Putamen (tissue), 1 donor: ENCODE data around the gene MKNK1.

Experiments used
- DNase-seq: peaks from one replicate; pipeline ENCODE4 v3.0.0-alpha.2; 2016; ENCODE audit warnings: low spot score

Gene MKNK1

DNA sequence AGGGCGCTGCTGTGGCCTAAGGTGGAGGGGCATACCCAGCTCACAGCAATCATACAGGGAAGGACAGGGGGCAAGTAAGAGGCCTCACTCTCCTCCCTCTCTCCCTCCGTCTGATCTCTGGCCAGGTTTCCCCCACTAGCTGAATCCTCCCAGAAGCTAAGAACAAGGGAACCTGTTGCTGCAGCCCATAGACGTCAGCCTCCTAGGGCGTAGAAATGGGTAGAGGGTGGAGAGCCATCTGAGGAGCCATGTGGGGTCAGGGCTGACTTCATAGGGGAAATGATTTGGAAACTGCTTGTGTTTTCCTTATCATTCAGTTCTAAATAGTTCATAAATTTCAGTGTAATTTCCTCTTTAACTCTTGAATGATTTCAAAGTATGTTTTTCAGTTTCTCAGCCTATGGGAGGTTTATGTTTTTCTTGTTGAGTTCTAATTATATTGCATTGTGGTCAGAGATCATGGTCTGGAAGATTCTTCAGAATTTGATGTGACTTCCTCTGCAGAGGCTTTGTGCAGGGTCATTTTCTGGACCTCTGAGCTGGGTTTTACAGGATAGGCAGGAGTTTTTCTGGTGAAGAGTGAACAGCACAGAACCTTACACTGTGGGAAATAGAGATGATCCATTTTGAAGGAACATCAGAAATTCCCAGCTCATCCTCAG lies 14.8 kb upstream of the MKNK1 start:
- no peak for DNase-seq

DNA sequence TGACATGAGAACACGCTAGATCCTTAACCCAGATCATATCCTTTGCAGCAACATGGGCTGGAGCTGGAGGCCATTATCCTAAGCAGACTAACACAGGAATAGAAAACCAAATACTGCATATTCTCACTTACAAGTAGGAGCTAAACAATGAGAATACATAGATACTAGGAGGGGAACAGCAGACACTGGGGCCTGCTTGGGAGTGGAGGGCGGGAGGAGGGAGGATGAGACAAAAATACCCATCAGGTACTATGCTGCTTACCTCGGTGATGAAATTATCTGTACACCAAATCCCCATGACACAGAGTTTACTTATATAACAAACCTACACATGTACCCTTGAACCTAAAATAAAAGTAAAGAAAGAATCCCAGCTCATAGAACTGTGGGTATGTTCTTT lies 13.8 kb upstream of the MKNK1 start:
- DNase-seq = no peak

DNA sequence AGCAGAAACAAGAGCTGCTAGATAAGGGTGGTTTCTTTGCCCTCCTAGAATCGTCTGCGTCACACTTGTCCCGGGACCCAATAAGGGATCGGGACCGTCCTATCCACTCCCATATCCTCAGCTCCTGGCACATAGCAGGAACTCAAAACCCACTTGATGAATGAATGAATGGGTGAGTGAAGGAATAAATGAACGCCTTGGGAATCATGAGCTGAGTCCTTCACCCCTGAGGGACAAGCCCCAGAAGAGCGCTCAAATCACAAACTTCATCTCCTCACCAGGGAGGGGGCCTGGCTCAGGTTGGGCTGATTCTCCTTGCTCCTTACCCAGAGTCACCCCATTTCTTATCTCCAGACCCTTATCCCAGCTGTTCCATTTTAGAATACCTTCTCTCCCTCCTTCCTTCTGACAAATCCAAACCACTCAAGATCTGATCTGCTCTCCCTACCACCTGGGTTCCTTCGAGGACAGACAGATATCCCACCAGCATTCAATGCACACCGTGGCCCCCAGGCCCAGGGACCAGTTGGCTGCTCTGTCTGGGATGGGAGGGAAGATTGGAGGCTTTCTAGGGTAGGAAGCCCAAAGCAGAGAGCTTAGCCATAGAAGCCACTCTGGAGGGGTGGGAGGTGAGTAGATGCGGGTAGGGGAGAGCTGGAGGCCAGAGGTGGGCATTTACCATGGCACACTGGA lies 13.2 kb upstream of the MKNK1 start:
- DNase-seq = no peak

DNA sequence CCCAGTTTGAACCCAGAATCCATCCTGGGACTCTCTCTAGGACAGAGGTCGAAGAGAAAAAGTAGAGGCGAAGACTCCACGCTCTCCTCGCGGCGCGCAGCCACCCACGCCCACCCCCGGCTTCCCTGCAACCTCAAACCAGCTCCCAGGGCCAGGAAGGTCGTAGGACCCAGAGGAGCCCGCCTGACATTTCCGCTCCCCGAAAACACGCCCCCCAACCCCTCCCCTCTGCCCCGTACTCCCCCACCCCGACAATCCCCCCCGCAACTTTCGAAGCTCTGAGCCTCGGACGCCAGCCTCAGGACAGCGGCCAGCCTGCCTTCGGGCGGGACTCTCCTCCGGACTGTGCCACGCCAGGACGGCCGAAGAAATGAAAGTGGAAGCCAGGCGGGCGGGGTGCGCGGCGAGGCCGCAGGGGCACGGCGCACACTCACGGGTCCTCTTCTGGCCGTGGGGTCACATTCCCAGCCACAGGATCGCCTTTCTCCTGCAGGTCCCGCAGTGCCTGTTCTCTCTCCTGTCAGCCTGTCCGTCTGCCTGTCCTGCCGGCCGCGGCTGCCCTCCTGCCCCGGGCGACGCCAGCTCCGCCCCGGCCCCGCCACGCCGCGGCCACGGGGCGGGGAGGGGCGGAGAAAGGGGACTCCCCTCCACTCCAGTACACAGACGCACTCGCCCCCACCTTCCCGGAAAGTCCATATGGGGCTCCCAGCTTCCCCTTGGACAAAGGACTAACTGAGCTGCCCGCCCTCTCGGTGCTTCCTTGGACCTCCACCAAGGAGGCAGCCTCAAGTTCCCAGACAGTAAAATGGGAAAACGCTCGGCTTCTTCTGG lies 12.4 kb upstream of the MKNK1 start, which contains the start of gene MOB3C:
Gene MOB3C (minus strand): TSS at position 535 of the 831 bp plus-strand sequence. CDS start 3,490 bp downstream, outside the sequence.
- DNase-seq = peak; percentile 75

DNA sequence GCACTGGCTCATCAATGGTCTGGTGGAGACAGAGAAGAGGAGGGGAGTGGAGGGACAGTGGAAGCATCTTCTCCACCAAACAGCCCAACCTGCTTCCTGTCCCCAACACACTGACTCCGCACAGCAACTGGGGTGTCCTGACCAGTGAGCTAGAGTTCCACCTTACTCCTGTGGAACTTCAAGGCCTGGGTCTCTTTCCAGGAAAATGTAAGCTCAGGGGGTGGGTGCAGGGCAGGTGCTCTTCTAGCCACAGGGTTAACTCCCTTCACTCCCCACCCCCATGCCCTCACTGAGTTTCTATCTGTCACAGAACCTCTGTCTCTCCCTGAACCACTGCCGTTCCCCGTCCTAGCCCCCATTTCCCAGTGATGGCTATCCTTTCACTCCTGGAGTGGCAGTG lies 11.7 kb upstream of the MKNK1 start:
- DNase-seq = no peak

DNA sequence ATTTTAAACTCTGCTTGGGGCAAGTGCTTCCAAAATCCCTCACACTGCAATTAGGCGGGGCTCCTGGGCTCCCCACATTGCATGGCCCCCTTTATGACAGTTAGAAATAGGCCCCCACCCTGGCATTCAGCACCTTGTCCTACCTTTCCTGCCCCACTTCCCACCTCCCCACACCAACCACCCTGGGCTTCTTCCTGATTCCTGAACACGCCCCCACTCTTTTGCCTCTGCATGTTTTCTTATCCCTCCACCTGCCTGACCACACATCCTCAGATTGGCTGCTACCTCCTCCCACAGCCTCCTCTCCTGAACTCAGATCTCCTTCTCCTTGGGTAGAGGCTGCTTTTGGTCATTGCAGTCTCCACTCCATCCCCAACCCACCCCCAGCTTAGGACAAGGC lies 11.0 kb upstream of the MKNK1 start:
- DNase-seq = no peak

DNA sequence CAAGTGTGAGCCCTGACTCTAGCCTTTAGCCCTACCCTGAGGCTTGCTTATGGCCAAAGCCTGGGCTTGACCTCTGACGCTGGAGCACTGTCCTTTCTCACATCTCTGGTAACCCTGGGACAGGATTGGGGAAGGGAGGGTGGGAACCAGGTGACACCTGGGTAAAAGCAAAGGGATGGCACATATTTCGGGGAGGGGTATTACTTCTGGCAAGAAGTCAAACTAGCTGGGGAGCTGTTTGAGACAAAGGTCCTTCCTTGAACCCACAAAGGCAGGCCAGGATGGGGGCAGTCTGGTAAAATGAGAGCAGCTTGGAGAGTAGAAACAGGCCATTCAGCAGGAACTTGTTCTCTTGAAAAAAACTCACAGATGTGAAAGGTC lies 10.5 kb upstream of the MKNK1 start:
- no peak for DNase-seq

DNA sequence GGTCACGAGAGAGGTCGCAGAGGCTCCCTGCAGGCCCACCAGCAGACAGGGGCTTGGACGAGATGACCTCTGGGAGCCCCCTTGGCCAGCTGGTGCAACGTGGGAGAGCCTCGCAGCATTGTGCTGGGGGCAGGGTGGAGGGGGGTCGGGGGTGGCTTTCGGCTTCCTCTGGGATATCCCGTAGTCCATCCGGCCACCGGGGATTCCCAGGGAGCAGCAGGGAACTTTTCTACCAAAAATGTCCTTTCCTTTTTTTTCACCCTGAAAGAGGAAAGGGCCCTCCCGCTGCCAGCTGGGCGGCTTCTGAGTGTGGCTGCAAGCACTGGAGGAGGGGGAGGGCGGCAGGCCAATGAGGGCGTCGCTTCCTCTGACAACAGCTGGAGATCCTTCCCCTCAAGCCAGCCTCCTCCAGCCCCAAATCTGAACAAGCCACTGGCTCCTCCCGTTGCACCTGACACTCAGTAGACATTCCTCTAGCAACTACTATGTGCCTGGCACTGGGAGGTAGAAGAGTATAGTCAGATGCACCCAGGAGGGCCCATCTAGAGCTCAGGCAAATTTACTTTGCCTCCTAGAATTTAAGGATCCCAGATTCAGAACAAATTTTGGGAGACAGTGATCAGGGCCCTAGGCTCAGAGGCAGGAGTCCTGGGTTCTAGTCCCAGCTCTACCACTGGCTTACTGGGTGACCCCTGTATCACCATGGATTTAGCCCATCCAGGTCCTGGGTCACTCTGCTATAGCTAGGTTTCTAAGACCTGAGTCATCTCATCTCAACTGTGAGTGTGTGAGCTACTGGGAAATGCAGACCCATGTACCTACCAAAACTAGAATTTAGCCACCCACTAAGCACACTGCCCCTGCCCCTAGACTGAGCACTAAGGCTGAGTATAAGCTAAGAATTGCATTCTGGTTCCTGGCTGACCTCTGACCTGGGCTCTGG lies 9.9 kb upstream of the MKNK1 start:
- DNase-seq = peak; percentile 63

DNA sequence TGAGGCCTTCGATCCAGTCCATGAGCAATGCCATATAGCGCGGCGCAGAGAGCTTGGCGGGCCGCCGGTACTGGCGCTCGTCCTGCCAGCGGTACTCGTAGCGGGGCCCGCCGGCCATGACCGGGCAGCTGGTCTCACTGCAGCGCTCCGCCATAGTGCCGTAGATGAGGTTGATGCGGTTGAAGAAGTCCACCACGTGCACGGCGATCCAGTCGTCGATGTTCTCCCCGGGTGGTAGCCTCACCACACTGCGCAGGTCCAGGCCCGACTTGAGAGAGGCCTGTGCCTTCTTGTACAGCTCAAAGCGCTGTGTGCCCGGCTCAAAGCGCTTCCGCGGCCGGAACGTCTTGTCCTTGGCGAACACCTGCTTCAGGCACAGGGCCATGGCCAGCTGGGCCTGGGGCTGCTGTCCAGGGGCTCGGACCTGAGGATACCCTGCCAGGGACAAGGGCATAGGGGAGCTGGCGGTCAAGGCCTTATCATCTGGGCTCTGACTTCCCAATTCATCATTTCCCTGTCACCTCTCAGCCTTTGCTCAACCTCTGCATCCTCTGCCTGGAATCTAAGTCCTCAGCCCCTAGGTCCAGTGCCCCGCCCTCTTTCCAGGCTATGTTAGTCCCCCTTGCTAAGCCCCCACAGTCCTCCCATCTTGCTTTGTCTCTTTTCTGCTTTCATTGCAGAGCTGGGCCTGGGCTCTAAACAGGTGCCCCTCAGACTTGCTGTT lies 9.0 kb upstream of the MKNK1 start:
- DNase-seq = no peak

DNA sequence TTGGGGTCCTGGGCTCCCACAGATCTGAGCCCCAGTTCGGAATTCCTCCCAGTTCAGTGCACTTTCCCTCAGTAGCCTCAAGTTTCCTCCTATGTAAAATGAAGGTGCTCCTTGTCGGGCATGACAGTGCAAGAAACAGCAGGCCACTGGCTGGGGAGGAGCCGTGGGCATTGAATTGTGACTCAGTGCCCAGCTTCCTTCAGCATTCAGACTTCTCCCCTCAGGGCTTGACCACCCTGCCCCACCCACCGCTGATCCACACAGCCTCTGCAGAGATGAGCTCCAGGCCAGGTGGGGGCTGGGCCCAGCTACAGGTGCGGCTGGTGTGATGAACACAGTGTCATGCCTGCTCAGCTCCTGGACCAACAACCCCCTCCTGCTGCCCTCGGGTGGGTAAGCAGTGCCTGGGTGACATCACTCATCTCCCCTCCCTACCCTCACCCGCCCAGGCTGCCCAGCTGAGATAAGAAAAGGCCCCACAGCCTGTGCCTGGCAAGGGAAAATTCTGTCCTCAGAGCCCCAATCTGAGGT lies 7.7 kb upstream of the MKNK1 start:
- no peak for DNase-seq

DNA sequence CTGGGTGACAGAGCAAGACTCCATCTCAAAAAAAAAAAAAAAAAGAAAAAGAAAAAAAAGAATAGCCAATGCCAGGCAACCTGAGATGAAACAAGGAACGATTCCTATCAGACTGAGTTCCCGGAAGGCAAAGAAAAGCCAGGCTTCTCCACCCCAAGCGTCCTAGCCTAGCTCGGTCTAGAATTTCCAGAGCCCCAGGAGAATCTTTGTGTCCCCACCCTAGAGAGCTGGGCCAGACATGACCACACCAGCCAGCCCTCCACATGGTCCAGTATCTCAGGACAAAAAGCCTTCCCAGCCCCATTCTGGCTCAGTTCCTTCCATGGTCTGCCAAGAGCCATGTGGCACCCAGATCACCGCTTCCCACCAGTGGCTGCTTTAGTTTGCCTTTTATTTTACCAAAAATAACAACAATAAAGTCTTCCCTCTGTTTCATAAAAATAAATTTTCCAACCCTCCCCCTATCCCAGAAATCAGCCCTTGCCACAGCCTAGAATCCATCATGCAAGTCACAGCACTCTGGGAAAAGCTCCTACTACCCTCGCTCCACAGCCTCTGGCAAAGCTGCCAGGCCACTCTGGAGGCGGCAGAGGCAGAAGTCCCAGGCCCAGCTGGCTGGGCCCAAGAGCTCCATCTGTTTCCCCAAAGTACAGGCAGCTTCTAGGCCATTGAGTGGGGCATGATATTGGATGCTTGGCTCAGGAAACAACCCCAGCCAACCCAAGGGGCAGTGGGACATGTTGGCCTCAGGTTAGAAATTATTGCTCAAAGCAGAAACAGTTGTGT lies 3.5 kb upstream of the MKNK1 start:
- no peak for DNase-seq

DNA sequence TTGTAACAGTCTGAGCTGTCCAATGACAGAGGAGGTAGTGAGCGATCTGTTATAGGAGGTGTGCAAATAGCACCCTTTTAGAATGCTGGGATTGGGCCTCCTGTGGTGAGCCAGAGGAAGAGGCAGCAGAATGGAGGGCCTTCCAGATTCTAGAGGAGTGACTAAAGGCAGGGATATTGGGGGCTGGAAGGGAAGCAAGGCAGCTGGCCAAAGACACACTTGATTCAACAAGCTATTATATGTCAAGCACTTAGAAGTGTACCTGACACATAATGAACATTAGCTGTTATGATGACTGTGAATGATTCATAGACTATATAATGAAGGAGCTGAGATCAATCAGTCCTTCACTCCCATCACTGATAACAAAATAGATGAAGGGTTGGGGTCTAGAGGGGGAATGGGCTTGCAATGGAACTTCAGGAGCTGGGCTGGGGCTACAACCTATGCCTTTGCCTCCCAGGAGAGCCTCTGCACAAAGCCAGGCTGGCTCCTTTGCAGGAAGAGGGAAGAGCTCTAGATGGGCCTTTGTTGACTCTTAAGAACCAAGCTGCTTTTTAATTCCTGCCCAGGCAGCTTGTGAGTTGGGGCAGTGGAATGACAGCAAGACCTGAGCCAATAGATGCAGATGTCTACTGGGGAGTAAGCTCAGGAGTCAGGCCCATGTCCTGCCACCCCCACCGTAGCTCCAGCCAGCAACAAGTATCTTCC lies 2.3 kb upstream of the MKNK1 start:
- no peak for DNase-seq

DNA sequence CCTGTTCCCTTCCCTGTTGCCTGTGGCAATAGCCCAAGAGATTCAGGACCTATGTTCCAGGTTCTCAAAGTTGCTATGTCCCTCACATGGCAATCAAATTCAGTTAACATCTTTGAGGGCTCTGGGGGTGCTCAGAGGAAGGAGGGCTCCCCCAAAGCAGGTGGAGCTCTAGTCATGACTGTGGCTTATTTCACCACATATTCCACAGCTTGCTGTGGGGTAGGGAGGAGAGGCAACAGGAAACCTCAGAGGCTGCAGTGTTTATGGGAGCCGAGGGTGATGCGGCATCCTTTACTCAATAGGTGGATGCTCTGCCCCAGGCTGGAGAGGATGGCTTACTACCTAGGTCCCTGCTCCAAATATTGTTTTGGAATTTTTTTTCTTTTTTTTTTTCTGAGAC lies 1.2 kb upstream of the MKNK1 start:
- DNase-seq = no peak

DNA sequence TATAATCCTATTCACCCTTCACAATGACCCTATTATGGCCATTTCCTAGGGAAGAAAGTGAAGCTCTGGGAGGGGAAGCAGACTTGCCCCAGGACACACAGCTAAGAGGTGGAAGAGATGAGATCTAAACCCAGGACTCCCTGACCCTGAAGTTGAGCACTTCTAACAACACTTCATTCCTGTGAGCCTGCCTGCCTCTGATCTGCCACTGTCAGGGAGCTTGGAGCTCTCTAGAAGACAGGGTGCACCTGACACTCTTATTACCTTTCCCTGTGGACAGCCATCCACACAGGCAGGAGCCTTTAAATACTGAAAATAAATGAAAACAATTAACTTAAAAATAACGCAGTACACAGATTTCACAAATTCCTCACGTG lies 599 bp downstream of the MKNK1 start:
- no peak for DNase-seq

DNA sequence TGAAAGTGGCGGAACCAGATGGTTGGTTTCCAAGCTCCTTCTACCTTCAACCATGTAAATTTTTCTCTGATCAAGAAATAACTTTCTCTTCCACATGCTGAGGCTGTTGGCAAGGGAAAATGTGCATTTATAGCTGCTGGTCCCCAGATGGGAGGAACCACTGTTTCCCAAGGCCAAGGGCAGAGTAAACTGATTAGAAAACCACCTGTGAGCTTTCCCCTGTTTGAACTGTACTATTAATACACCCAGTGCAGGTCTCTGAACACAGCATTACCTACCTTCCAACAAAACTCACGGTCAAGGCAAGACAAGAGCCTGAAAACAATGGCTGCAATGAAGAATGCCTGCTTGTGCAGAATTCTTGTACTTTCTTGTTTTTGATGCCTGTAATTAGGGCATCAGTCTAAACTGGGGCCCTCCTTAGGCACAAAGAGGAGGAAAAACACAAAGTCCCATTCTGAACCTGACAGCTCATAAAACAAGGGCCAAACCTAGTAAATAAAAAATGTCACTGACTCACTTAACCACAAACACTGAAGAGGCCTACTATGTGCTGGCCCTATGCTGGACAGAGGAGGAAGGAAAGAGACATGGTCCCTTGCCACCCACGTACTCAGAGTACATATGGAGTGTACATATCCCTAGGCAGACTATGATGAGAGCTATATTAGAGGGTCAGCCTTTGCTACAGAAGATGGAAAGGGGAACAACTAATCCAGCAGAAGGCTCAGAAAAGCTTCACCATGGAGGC lies 2.6 kb downstream of the MKNK1 start:
- DNase-seq = no peak

DNA sequence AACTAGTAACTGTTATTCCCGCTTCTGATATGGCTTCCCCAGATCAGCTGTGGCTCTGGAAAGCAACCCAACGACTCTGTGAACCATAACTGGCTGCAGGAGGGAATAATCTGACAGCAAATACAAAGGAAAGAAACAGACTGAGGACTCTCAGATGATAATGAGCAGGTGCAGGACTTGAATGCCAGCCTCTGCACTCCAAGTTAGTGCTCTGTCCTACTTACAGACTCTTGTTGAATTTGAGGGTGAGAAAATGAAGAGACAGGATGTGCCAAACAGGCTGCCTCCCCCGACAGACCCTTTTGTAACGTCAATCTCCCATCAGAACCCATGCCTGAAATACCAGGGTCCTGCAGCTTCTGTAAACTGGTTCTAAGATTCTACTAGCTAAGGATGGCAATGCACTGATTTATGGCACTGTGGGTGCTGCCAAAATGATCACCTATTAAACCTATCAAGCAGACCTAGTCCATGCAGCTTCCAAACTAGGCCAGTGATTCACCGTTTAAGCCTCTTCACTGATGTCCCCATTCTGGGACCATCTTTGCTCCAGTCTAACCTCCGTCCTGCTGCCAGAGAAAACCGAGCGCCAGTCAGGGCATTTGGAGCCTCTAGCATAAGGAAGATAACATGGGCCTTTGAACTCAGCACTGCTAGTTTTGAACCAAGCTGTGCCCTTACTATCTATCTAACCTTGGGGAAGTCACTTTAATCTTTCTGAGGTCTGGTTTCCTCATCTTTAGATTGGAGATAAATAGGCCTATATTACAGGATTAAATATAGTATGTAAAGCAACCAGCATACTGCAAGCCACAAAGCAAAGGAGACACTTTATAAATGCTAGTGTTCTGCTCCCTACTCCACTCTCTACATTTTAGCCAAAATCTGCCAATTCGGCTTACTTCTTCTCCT lies 4.8 kb downstream of the MKNK1 start:
- no peak for DNase-seq

DNA sequence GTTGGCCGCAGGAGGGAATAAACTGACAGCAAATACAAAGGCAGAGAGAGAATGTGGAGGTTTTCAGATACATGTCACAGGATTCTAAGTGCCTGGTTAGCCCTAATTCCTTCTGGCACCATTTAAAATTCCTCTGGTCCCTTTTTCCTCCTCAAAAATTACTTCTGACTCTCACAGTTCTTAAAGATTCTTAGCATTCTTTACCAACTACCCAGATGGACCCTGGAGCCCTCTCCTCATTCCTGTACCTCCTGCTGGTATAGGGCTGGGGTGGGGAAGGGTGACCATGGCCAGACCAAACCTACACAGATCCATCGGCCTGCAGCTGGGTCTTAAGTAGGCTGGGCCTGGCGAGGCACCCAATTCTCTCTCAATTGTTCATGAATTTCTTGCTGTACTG lies 7.2 kb downstream of the MKNK1 start:
- no peak for DNase-seq

DNA sequence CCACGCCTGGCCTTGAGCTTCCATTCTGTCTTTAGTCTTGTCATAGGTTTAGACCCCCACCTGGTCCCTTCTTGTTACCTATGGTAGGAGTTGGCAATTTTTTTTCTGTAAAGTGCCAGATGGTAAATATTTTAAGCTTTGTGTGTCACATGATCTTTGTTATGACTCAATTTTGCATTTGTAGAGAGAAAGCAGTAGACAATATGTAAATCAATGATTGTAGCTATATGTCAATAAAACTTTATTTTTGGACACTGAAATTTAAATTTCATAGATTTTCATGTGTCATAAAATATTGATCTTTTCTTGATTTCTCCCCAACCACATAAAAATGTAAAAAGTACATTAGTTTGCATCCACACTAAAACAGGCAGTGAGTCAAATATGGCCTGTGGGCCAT lies 8.0 kb downstream of the MKNK1 start:
- DNase-seq = no peak
